Measurements from ENCODE around the gene R3HDM4.
"Not testable (repeated sequence)": the region's sequence is repeated elsewhere in the genome, so short reads cannot be mapped to it uniquely, and the experiment has no call there.

R3HDM4 gene

GRCh38 chr19:892243-892893 lies 20.7 kb downstream of the R3HDM4 start:
- DNase-seq (ENCODE audit: low read depth in 2 of 2): no peak

- DNase-seq (ENCODE audit: low read depth in 2 of 2): not testable (repeated sequence)
These were observed 21.4 kb downstream of the R3HDM4 start for GRCh38 chr19:891421-892200.

DNA sequence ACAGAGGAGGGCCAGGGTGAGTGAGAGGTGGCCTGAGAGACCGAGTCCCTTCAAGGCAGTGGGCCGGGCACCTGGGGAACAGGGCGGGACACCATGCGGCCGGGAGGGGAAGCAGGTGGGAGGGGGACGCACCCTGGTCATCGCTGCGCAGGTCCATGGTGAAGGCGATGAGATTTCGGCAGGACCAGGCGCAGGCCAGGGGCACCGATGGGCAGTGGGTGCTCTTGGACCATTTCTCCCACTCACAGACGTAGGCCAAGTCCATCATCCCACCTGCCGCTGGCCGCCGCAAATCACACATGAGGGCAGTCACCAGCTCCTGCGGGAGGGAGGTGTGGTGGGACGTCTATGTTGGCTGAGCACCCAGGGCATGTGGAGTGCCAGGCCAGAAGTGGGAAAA lies 22.2 kb downstream of the R3HDM4 start:
- DNase-seq (ENCODE audit: low read depth in 2 of 2): no peak

GRCh38 chr19:889662-890295 lies 23.2 kb downstream of the R3HDM4 start:
- DNase-seq (ENCODE audit: low read depth in 2 of 2): no peak

DNA sequence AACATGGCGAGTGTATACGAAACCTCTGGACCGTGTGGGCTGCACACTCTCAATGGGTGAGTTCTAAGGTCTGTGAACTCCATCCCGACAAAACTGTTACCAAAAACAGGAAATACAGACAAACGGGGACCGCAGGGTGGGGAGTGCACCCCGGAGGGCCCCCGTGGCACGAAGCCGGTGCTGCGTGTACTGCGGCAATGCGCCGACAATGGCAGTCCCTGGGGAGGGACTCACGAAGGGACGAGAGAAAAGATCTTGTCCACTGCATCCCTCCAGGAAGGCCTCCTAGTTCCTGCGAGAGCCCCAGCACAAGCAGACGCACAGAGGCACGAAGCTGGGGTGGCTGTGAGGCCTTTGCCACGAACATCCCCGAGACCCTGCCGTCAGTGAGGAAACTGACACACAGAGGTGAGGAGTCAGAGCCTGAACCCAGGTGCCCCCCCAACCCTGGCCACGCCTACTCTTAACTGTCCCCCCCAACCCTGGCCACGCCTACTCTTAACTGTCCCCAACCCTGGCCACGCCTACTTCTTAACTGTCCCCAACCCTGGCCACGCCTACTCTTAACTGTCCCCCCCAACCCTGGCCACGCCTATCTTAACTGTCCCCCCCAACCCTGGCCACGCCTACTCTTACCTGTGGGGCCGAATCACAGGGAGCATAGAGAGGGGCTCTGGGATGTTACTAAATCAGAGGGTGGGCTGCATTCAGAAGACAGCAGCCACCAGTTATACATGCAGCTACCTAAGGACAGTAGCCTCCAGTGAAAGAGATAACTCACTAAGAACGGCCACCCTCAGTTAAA lies 24.2 kb downstream of the R3HDM4 start:
- peak in 1 of 2 donors; percentile 46 for DNase-seq (ENCODE audit: low read depth in 2 of 2)

DNA sequence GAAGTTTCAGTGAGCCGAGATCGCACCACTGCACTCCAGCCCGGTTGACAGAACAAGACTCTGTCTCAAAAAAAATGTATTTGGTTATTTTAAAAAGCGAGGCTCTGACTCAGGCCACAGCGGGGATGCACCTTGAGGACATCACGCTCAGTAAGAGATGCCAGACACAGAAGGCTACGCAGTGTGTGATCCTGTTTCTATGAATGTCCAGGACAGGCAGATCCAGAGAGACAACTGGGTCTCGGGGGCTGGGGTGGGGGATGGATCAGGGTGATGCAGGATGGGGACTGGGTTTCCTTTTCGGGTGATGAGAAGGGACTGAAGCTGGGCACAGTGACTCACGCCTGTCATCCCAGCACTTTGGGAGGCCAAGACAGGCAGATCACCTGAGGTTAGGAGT lies 25.4 kb downstream of the R3HDM4 start:
- no peak for DNase-seq (ENCODE audit: low read depth in 2 of 2)

DNA sequence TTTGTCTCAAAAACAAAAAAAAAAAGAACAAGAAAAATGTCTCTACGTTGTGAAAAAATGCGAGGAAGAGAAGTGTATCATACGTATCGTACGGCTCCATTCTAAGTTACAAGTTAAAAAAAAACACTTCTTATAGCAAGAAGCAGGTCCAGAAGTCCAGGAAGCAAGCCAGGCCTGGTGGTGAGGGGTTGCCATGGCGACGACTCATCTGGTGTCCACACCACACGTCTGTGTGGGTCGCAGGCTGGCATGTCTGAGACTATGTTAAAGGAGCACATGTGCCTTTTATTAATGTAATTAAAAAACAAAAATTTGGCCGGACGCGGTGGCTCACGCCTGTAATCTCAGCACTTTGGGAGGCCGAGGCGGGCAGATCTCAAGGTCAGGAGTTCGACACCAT lies 25.9 kb downstream of the R3HDM4 start:
- no peak for DNase-seq (ENCODE audit: low read depth in 2 of 2)

DNA sequence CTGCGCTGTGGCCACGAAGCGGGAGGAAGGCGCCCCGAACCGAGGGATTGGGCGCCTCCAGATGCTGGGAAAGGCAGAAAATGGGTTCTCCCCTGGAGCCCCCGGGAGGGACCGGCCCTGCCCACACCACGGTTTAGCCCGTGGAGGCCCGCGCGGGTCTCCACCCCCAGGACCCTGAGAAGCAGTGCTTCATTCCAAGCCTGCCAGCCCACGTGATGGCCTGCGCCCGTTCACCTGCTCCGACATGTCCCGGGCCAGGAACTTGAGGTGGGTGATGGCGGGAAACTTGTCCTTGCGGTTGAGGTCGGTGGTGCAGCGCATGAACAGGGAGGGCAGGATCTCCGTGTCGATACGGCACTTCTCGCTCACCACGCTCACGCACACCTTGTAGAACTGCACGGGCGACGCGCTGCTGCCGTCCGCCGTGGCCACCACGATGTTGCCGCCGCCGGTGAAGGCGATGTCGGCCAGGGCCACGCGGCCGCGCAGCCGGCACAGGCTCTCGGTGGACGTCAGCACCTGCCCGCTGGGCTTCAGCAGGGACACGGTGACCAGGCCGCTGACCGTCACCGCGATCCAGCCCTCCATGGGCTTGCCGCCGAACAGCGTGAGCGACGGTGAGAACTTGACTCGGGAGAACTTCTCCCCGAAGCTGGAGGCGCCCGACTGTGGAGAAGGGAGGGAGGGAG lies 27.3 kb downstream of the R3HDM4 start:
- no peak for DNase-seq (ENCODE audit: low read depth in 2 of 2)

- DNase-seq (ENCODE audit: low read depth in 2 of 2): no peak
These were observed 28.4 kb downstream of the R3HDM4 start for GRCh38 chr19:884420-885211.

- no peak for DNase-seq (ENCODE audit: low read depth in 2 of 2)
These were observed 29.3 kb downstream of the R3HDM4 start for GRCh38 chr19:883661-884211.

GRCh38 chr19:882871-883497 lies 30.0 kb downstream of the R3HDM4 start:
- DNase-seq (ENCODE audit: low read depth in 2 of 2): no peak

DNA sequence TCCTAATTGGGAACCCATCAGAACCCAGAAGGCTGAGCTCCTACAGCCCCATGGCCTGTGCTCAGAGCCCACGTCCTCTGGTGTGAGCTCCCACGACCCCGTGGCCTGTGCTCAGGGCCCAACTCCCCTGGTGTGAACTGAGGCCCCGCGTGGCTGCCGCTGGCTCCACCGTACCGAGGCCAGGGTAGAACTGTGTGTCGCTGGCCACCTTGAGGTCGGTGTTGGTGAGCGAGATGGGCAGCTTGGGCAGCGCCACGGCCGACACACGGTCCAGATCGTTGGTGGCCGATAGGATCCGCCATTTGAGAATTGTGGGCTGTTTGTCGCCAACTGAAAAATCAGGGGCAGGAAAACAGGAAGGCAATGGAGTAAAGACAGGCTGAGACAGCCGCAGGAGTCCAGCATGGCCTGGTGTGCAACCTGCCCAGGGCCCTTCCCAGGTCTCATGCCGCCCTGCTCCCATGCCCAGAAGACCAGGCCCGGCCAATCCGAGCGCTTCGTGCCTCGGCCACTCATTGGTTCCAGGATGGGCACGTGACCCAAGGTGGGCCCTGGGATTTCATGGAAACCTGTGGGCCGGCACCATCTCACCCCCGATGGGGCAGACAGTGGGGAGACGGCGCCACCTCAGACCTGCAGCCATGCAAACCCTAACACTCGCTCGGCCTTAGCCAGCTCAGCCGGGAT lies 31.5 kb downstream of the R3HDM4 start:
- no peak for DNase-seq (ENCODE audit: low read depth in 2 of 2)

DNA sequence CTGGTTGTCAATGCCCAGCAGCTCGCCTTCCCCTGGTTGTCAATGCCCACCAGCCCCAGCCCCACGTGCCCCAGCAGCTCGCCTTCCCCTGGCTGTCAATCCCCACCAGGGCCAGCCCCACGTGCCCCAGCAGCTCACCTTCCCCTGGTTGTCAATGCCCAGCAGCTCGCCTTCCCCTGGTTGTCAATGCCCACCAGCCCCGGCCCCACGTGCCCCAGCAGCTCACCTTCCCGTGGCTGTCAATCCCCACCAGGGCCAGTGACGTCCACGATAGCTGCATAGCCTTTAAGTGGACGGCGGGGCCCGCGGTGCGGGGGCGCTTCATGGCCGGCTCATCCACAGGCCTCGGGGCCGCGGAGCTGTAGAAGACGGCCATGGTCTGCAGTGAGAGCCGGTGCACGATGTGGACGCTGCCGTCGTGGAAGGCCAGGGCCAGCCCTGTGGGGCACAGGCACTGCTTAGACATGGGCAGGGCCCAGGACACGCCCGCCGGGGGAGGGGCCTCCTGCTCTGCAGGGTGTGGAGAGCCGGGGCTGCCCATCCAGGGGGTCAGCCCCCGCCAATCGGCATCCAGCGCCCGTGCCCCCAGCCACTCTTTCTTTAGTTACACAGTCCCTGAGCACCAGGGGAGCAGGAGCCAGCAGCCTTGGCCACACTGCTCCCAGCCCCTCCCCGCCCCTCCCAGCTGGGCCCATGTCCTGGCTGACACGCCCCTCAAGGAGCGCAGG lies 33.1 kb downstream of the R3HDM4 start:
- DNase-seq (ENCODE audit: low read depth in 2 of 2): no peak

DNA sequence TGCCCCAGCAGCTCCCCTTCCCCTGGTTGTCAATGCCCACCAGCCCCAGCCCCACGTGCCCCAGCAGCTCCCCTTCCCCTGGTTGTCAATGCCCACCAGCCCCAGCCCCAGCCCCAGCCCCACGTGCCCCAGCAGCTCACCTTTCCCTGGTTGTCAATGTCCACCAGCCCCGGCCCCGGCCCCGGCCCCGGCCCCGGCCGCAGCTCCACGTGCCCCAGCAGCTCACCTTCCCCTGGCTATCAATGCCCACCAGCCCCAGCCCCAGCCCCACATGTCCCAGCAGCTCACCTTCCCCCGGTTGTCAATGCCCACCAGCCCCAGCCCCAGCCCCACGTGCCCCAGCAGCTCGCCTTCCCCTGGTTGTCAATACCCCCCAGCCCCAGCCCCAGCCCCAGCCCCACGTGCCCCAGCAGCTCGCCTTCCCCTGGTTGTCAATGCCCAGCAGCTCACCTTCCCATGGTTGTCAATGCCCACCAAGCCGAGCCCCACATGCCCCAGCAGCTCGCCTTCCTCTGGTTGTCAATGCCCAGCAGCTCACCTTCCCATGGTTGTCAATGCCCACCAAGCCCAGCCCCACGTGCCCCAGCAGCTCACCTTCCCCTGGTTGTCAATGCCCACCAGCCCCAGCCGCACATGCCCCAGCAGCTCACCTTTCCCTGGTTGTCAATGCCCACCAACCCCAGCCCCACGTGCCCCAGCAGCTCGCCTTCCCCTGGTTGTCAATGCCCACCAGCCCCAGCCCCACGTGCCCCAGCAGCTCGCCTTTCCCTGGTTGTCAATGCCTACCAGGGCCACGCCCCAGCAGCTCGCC lies 34.1 kb downstream of the R3HDM4 start:
- not testable (repeated sequence) for DNase-seq (ENCODE audit: low read depth in 2 of 2)

GRCh38 chr19:877992-878660 lies 34.9 kb downstream of the R3HDM4 start:
- not testable (repeated sequence) for DNase-seq (ENCODE audit: low read depth in 2 of 2)

DNA sequence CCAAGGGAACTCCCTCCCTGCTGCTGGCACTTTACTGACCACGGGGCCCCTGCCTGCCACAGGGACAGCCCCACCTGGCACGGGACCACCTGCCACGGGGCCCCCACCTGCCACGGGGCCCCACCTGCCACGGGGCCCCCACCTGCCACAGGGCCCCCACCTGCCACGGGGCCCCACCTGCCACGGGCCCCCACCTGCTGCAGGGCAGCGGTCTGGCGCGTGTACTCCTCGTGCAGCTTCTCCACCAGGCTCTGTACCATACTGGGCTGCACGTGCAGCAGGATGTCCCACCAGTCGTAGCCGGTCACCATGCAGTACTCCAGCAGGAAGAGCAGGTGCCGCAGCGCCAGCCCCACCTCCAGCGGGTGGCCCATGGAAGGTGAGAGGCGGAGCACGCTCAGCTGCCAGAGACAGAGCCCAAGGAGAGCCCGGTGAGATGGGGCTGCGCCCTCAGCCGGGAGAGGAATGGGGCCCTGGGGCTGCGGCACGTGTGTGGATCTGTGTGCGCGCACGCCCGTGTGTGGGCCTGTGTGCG lies 36.2 kb downstream of the R3HDM4 start:
- no peak for DNase-seq (ENCODE audit: low read depth in 2 of 2)

DNA sequence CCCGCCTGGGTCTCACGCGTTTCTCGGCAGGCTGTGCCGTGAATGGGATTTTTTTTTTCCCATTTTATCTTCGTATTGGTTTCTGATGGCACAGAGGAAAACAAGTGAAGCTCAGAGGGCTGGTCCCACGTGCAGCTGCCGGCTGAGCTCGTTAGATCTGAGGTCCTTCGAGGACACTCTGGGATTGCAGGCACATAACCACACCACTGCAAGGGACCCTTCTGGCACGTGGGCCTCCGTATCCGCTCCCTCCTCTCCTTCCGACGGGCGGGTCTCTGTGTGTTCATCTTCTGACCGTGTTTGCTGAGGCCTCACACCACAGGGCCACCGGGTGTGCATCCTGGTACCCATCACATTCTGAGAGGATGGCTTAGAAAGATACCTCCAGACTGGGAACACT lies 36.9 kb downstream of the R3HDM4 start:
- DNase-seq (ENCODE audit: low read depth in 2 of 2): no peak

Data from stimulated activated CD8-positive, alpha-beta memory T cell treated with anti-CD3 and anti-CD28 coated beads, Interleukin-15, amount 100 ng/mL, for 48 hours (primary cell).